Dedifferentiated amniotic fluid mesenchymal stem cell (primary cell): ENCODE results near the gene HSFY2.
"Not testable (repeated sequence)": the region's sequence is repeated elsewhere in the genome, so short reads cannot be mapped to it uniquely, and the experiment has no call there.

Source experiments
- DNase-seq: peaks from one replicate; pipeline ENCODE4 v3.0.0-alpha.2; 2016; ENCODE audit errors: extremely low spot score

HSFY2 gene, protein sequence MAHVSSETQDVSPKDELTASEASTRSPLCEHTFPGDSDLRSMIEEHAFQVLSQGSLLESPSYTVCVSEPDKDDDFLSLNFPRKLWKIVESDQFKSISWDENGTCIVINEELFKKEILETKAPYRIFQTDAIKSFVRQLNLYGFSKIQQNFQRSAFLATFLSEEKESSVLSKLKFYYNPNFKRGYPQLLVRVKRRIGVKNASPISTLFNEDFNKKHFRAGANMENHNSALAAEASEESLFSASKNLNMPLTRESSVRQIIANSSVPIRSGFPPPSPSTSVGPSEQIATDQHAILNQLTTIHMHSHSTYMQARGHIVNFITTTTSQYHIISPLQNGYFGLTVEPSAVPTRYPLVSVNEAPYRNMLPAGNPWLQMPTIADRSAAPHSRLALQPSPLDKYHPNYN

DNA sequence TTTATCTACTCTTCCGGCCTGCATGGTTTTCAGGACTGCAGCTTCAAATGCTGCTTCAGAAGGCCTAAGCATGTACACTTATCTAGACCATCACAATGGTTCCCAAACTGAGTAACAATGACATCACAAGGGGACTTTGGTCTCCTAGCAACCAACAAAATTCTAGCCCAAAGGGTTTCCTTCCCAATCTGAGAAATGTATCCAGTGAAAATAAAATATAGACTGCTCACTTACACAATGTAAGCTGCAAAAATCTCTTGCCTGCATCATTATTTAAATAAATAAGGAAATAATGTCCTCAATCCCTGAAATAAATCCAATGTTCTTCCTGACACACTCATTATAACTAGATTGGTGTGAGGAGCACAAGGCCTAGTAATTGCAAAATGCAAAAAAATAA is at the start of gene HSFY2:
TSS of gene HSFY2 (minus strand) at position 101 of the 400 bp plus-strand sequence. CDS start 117 bp downstream, outside the sequence.
- DNase-seq: not testable (repeated sequence)

DNA sequence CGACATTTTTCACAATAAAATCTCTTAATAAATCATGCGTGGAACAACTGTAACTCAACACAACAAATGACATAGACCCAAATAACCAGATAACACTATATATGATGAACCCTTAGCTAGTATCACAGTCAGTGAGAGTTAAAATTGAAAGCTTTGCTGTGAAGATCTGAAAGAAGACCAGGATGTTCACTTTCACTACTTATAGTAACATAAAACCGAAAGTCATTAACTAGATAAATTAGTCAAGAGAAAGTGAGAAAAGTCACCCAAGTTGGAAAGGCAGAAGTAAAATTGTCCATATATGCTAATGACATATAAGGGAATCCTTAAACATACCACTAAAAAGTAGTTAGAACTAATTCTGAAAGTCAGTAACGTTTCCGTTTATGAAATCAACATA is 42.2 kb upstream of the HSFY2 start:
- DNase-seq: not testable (repeated sequence)

DNA sequence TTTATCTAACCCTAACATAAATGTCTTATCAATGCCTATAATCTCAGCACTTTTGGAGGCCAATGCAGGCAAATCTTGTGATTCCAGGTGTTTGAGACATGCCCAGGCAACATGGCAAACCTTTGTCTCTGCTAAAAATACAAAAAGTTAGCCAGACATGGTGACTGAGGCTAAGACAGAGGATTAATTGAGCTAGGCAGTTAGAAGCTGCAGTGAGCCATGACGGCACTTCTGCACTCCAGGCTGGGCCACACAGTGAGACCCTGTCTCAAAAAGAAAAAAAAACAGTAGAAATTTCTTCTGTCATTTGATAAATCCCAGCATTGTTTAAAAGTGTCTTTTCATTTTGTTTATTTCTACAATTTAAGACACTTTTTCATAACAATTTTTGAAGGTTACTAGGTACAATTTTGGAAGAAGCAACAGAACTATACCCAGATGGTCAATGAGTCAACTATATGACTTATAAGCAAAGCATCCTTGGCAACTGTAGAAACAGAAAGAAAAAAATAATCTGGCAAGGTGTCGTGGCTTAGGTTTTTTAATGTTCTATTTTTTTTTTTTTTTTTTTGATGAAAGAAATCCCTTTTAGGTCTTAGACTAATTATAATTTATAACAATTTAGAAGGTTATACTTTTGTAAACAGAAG is 15.3 kb upstream of the HSFY2 start:
- DNase-seq: not testable (repeated sequence)

DNA sequence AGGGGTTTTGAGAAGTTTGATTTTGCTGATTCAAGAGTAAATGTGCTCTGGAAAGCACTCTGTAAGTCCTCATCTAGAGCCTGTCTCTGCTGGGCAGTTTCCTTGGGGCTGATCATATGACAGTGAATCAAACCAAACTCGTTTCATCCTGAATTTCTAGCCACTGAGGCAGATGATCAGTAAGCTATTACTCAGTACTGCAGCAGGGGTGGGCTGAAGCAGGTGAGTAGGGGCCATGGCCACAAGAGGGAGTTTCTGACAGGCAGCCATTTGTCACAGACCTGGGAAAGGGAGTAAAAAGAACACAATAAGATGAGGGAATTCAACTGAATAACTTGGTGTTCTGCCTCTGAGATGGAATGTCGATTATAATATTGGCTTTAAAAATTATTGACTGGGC is 19.5 kb downstream of the HSFY2 start:
- not testable (repeated sequence) for DNase-seq

DNA sequence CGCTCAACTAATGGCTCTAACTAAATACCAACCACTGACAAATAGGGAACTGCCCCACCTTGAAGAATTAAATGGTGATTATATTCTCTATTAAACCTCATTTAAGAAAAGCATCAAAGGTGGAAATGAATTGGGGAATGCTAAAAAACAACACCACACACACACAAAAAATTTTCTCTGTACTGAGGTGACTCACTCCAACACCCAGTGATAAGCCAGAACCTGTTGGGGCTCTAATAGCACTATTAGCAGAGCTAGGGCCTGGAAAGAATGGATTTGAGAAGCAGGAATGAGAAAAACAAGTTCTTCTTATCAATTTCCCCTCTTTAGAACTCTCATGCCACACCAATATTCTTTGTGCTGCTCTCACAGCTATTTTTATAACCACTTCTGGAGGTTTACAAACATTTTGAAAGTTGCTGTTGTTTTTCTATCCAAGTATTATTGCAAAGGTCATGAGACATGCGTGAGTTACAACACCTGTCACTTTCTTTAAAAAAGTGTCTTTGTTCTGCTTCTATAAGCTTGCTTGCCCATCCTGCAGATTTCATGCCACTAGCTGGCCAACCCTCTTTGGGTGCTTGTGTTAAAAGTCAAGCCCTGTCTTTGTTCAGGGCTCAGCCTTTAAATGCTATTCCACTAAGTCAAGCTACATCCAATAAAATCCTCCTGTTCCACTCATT is 20.3 kb downstream of the HSFY2 start:
- not testable (repeated sequence) for DNase-seq

DNA sequence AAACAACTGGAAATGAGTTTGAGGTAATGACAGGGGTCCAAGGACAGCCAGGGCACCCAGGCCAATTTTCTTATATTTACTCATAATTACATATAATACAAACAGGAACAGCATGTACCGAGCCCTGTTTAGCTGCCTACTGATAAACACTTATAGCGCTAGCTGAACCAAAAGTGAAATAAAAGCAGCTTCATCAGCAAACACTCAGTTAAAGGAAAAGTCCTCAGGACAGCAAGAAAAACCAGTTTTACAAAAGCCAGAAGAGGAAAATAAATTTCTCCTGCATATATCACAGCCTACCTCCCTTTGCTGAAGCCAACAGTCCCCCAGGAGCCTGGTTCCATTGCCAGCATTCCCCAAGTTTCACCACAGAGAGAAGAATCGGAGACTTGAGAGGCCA is 49.8 kb downstream of the HSFY2 start:
- DNase-seq: not testable (repeated sequence)
